ENCODE results near the gene DUS1L. TPM values are rescaled to one million over a fixed set of nuclear protein-coding genes. Genes with fewer than 3 reads are reported as not detected.
"Not testable (repeated sequence)": the region's sequence is repeated elsewhere in the genome, so short reads cannot be mapped to it uniquely, and the experiment has no call there.

The DUS1L gene
- total RNA-seq, 4 donors from 2014 or later, result 30.2 to 70.6 (median 46.5) TPM

DNA sequence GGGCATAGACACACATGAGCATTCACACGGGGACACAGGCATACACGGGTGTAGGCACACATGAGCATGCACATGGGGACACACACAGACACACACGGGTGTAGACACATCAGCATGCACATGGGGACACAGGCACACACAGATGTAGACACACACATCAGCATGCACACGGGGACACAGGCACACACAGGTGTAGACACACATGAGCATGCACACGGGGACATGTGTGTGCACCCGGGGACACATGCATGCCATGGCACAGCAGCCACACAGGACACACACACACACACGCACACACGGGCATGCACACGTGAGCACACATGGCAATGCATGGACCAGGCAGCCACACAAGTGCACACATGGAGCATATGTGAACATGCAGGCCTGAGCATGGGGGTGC lies 23.0 kb downstream of the DUS1L start:
- TF ChIP-seq POLR2A (IDR thresholded peaks at IDR 0.05), result no peak
- TF ChIP-seq CTCF (IDR thresholded peaks at IDR 0.05), result no peak

GRCh38 chr17:82041144-82041814 lies 24.3 kb downstream of the DUS1L start:
- TF ChIP-seq CTCF (IDR thresholded peaks at IDR 0.05), result no peak
- TF ChIP-seq POLR2A (IDR thresholded peaks at IDR 0.05), result no peak
- Histone ChIP-seq H3K27ac (no peak overlapping the region), H3K9me3 (no peaks in the 10 kb centered on the region), H3K4me3 (no peak overlapping the region), H3K27me3 (no peaks in the 10 kb centered on the region), H3K36me3 (no peaks in the 10 kb centered on the region), H3K4me1 (peaks cover 0 to 5% of the 10 kb centered on the region in 2 donors)
- intact Hi-C loops (cut with DNase I; ENCODE audit: low total_unique reads), result no loop called here
- no peak for DNase-seq

More for the DNA sequence above, 23.0 kb downstream of the DUS1L start:
- Histone ChIP-seq H3K36me3 (no peaks in the 10 kb centered on the region), H3K4me3 (no peak overlapping the region), H3K9me3 (no peaks in the 10 kb centered on the region), H3K4me1 (no peaks in the 10 kb centered on the region), H3K27me3 (no peaks in the 10 kb centered on the region), H3K27ac (no peak overlapping the region)
- intact Hi-C loops (cut with DNase I; ENCODE audit: low total_unique reads), result no loop called here
- DNase-seq, result no peak

- Histone ChIP-seq H3K4me1 (peaks cover 0 to 10% of the 10 kb centered on the region in 2 donors), H3K27ac (no peak overlapping the region), H3K9me3 (no peaks in the 10 kb centered on the region), H3K36me3 (no peaks in the 10 kb centered on the region), H3K27me3 (no peaks in the 10 kb centered on the region), H3K4me3 (no peak overlapping the region)
- DNase-seq, result no peak
- TF ChIP-seq CTCF (IDR thresholded peaks at IDR 0.05) (no peak), POLR2A (IDR thresholded peaks at IDR 0.05) (no peak)
- intact Hi-C loops (cut with DNase I; ENCODE audit: low total_unique reads), result no loop called here
These were observed 25.8 kb downstream of the DUS1L start for GRCh38 chr17:82039695-82040299.

DNA sequence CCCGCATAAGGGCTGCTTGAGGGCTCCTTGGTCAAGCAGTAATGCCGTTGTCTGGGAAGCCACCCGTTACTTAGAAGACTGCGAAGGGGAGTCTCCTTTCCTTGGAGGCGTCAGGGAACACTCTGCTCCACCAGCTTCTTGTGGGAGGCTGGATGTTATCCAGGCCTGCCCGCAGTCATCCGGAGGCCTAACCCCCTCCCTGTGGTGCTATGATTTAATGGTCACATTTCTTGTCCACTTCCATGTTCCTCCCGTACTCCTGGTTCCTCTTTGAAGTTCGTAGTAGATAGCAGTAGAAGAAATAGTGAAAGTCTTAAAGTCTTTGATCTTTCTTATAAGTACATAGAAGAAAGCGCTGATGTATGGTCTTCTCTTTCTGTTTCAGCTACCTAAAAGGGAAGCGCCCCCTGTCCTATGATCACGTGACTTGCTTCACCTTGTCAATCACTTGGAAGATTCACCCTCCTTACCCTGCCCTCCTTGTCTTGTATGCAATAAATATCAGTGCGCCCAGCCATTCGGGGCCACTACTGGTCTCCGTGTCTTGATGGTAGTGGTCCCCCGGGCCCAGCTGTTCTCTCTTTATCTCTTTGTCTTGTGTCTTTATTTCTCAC lies 26.7 kb downstream of the DUS1L start:
- DNase-seq; H3K36me3 ChIP-seq; H3K27me3 ChIP-seq; H3K9me3 ChIP-seq; H3K4me3 ChIP-seq; intact Hi-C loops (cut with DNase I; ENCODE audit: low total_unique reads); H3K27ac ChIP-seq: not testable (repeated sequence)
- H3K4me1 ChIP-seq, result peaks cover 0 to 10% of the 10 kb centered on the region in 2 donors

DNA sequence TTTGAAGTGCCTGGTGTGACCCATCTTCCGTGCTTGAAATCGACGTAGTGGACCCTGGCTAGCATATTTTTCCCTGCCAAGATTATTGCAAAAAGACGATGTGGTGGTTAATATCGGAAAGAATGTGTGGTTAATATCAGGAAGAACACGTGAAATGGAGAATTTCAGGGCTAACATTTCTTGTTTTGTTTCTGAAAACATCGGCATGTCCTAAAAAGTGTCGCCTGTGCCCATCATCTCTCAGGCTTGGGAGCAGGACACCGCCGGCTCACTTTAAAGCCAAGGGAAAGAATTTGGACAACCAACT lies 27.8 kb downstream of the DUS1L start:
- no peak for TF ChIP-seq POLR2A (IDR thresholded peaks at IDR 0.05)
- no peak for TF ChIP-seq CTCF (IDR thresholded peaks at IDR 0.05)
- intact Hi-C loops (cut with DNase I; ENCODE audit: low total_unique reads), result no loop called here

More for the DNA sequence above, 27.8 kb downstream of the DUS1L start:
- Histone ChIP-seq H3K4me3 (peak overlapping the region; percentile 49 to 66), H3K9me3 (no peaks in the 10 kb centered on the region), H3K27me3 (no peaks in the 10 kb centered on the region), H3K27ac (peak overlapping the region in 1 of 2 donors; percentile 96), H3K4me1 (peaks cover 0 to 10% of the 10 kb centered on the region in 2 donors), H3K36me3 (no peaks in the 10 kb centered on the region)
- DNase-seq, result no peak

All from uterus (tissue), 4 donors.